ENCODE results near the gene C7orf33.
"Not testable (repeated sequence)": the region's sequence is repeated elsewhere in the genome, so short reads cannot be mapped to it uniquely, and the experiment has no call there.

C7orf33 gene

GRCh38 chr7:148579366-148579765 lies 11.2 kb upstream of the C7orf33 start:
- in situ Hi-C loops (cut with MboI; ENCODE audit: low sequenced_read_pairs), result no loop called here

DNA sequence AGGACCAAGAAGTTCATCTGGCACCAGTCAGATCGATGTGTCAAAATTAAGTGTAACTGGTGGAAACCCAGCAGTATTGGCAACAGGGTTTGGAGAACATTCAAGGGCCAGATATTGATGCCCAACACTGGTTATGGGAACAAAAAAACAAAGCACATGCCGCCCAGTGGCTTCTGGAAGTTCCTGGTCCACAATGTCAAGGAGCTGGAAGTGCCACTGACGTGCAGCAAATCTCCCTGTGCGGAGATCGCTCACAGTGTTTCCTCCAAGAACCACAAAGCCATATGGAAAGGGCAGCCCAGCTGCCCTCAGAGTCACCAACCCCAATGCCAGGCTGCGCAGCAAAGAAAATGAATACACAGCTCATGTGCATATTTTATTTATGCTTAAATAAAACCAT lies 10.1 kb upstream of the C7orf33 start:
- in situ Hi-C loops (cut with MboI; ENCODE audit: low sequenced_read_pairs), result no loop called here

- in situ Hi-C loops (cut with MboI; ENCODE audit: low sequenced_read_pairs), result no loop called here
Measured at GRCh38 chr7:148581624-148582023, 8.9 kb upstream of the C7orf33 start.

- in situ Hi-C loops (cut with MboI; ENCODE audit: low sequenced_read_pairs), result no loop called here
Measured at GRCh38 chr7:148584154-148584827, 6.3 kb upstream of the C7orf33 start.

DNA sequence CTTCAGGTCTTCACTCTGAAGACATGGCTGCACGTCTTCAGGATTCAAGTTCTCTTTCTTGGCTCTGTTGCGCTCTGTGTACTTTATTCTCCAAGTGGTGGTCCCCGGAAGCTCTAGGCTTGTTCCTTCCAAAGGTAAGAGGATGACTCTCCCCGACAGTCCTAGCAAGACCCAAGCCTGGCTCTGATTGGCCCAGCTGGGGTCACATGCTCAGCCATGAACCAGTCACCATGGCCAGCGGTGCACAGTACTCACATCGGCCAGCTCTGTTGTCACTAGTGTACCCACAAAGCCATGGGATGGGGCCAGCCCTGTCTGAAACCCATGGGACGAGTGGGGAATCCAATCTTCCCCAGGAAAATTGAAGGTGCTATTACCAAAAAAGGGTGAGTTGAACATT lies 5.2 kb upstream of the C7orf33 start:
- in situ Hi-C loops (cut with MboI; ENCODE audit: low sequenced_read_pairs), result no loop called here

- in situ Hi-C loops (cut with MboI; ENCODE audit: low sequenced_read_pairs), result no loop called here
Measured at GRCh38 chr7:148587076-148587475, 3.5 kb upstream of the C7orf33 start.

DNA sequence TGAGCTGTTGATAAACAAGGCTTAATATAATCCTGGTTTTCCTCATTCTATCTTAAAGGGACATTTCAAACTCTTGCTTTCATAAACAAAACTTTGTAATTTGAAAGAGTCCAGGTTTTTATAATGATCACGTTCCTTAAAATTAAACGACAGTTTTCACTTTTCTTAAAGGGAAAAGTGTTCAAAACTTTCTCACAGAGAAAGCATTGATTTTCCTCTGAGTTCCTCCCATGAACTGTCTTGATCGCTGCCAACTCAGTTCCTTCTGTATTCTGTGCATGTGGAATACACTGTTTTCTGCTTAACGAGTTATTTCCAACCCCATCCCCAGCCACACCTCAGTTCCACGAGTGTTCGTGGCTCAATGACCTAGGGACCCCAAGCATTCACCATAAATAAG lies 2.4 kb upstream of the C7orf33 start:
- in situ Hi-C loops (cut with MboI; ENCODE audit: low sequenced_read_pairs), result no loop called here

DNA sequence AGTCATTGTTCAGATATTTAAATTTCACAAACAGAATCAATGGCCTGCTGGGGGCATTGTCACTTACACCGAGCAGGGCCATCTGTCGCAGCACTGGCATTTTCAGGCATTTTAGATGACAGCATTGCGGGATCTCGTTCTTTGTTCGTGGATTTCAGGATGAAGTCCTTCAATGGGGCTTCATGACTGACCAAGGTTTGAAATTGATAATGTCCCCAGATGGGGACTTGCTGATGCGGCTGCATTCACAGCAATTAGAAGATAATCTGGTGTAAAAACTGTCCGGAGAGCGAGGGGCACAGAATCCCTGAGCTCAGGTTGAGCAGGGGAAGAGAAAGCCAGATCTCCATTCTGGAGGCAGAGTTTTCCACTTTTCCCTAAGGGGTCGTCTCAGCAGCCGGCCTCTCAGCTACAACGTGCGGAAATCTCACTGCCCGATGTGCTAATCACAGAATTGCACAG lies 1.9 kb upstream of the C7orf33 start:
- in situ Hi-C loops (cut with MboI; ENCODE audit: low sequenced_read_pairs), result no loop called here

GRCh38 chr7:148589640-148590039 lies 926 bp upstream of the C7orf33 start:
- in situ Hi-C loops (cut with MboI; ENCODE audit: low sequenced_read_pairs), result no loop called here

DNA sequence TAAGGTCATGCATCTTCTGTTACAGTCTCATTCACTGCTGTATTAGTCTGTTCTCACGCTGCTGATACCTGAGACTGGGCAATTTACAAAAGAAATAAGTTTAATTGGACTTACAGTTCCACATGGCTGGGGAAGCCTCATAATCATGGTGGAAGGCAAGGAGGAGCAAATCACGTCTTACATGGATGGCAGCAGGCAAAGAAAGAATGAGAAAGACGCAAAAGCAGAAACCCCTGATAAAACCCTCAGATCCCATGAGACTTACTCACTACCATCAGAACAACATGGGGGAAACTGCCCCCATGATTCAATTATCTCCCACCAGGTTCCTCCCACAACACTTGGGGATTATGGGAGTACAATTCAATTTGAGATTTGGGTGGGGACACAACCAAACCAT lies 5.8 kb downstream of the C7orf33 start:
- in situ Hi-C loops (cut with MboI; ENCODE audit: low sequenced_read_pairs), result not testable (repeated sequence)

DNA sequence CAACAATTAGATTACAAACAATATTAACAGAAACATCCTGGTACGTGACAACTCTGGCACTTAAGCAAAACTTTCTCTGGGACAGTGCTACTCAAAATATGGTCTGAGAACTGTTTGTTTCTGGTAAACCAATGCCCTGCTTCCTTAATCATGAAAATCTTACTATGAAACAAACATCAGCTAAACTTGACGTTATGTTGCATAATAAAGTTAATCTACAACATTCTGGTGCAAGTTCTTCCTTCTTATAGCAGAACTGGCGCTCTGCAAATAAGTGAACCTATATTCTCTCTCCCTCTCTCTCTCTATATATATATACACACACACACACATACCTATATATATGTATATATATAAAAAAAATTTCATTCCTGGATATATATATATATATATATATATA lies 7.8 kb downstream of the C7orf33 start:
- in situ Hi-C loops (cut with MboI; ENCODE audit: low sequenced_read_pairs), result no loop called here

DNA sequence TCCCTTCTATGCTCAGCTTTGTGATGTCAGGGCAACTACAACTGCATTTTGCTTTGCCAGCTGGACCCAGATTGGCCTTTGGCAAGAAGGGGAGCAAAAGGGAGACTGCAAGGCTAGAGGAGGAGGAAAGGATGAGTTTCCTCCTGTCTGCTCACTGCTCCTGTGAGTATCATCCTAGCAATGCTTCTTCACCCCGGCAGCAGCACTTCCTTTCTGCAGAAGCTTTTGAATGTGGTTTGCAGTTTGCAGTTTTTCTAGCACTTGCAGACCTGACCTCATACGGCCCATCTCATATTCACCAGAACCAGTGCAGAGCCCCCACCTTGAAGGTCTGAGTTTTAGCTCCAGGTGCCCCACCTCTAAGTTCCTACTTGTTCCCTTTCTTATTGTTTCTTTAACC lies 14.8 kb downstream of the C7orf33 start:
- in situ Hi-C loops (cut with MboI; ENCODE audit: low sequenced_read_pairs), result no loop called here

DNA sequence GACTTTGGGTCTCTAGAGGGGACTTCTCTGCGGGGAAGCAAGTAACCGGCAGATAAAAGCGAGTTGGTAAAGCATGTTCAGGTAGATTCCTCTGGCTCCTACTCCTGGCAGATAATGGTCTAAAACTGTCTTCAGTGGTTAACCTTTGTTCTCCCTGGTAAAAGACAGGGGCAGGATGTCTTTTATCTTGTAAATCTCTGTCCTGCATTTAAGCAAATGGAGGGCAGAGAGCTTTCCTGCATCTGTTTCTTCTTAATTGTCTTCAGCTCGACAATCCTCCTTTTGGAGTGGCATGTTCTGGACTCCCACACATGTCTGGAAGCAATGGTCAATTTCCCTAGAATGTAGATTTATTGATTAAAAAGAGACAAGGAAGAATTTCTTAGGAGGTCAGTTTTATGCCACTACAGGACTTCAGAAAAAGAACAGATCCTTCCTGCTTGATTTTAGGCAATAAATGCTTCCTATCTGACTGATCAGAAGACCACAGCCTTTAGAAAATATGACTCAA lies 16.6 kb downstream of the C7orf33 start:
- in situ Hi-C loops (cut with MboI; ENCODE audit: low sequenced_read_pairs), result no loop called here

- in situ Hi-C loops (cut with MboI; ENCODE audit: low sequenced_read_pairs), result no loop called here
Measured at GRCh38 chr7:148609045-148609725, 18.6 kb downstream of the C7orf33 start.

- in situ Hi-C loops (cut with MboI; ENCODE audit: low sequenced_read_pairs), result no loop called here
Measured at GRCh38 chr7:148611692-148612091, 21.1 kb downstream of the C7orf33 start.

GRCh38 chr7:148615085-148615730 lies 24.6 kb downstream of the C7orf33 start:
- in situ Hi-C loops (cut with MboI; ENCODE audit: low sequenced_read_pairs), result no loop called here

GRCh38 chr7:148620749-148621359 lies 30.3 kb downstream of the C7orf33 start:
- in situ Hi-C loops (cut with MboI; ENCODE audit: low sequenced_read_pairs), result no loop called here

DNA sequence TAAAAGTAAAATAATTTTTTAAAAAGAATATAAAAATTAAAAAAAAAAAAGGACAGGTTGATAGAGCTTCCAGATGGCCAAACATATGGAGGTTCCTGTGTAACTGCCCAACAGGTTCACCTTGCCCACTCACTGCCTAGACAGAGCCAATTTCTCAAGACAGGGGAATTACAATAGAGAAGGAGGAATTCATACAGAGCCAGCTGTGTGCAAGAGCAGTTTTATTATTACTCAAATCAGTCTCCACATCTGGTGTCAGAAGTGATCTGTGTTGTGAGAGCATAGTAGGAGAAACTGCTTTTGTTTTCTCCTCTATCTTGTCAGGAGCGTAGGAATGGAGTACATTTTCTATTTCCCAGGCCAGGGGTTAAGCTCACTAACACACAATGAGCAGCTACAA lies 31.0 kb downstream of the C7orf33 start:
- in situ Hi-C loops (cut with MboI; ENCODE audit: low sequenced_read_pairs), result no loop called here

DNA sequence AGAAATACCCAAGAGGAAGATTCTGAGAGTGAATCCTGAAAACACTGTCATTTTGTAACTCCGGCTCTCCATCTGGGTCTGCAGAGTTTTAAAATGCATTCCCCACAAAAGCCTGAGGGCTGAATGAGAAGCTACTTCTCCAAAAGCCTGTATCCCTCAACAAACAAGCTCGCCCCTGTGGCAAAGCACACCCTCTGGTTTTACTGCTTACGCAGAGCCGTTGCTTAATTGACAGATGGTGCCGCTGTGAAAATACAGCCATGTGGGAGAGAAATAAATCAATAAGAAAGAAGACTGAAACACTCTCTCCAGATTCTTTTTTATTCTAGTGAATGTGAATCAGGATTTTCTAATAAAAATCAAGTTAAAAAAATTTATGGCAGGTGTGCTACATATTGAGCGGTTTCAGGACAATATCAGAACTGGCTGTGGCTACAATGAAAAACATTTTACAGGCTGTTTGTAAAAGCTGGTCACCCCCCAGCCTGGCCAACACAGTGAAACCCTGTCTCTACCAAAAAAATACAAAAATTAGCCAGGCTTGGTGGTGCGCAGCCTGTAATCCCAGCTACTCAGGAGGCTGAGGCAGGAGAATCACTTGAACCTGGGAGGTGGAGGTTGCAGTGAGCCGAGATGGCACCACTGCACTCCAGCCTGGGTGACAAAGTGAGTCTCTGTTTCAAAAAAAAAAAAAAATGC lies 32.5 kb downstream of the C7orf33 start:
- in situ Hi-C loops (cut with MboI; ENCODE audit: low sequenced_read_pairs), result no loop called here

DNA sequence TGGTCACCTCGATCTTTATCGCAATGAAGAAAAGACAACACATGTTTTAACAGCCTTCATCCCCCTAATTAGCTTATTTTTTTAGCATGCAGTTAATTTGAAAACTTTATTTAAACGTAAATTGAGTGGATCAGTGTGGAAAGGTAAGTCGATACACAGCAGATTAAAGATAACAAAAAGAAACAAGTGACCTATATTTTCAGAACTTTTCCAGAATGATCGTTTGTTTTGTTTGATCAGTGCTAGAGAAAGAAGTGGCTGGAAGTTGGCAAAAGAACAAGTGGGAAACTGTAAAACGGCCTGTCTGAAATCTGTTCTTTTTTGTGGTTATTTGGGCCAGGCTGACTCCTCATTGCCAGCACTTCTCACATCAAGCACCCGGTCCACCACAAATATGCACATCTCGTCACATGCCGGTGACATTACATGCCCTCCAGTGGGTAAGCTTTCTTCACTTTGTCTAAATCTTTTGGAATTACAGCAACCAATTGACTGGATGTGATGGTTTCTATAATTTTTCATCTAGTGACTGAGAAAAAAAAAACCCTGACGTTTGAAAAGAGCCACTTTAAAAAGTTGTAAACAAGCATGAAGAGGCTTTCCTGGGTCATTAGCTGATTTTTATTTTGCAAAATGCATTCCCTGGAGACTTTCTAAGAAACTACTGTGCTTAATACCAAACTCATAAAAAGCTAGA lies 33.2 kb downstream of the C7orf33 start:
- in situ Hi-C loops (cut with MboI; ENCODE audit: low sequenced_read_pairs), result no loop called here
